ENCODE data around the gene TYW1.

DNA sequence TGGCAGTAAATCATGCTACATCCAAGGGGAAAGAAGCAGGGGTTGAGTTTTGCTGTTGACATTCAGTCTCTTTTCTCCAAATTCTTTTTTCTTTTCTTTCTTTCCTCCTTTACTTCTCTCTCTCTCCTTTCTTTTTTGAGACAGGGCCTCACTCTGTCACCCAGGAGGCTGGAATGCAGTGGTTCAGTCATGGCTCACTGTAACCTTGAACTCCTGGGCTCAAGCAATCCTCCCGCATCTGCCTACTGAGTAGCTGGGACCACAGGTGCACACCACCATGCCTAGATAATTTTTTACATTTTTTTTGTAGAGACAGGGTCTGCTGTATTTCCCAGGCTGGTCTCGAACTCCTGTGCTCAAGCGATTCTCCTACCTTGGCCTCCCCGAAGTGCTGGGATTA lies 36.4 kb upstream of the TYW1 start:
- TF ChIP-seq, protein P1, sequence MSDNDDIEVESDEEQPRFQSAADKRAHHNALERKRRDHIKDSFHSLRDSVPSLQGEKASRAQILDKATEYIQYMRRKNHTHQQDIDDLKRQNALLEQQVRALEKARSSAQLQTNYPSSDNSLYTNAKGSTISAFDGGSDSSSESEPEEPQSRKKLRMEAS (IDR thresholded peaks at IDR 0.05): no peak
- TF ChIP-seq NFIC (IDR thresholded peaks at IDR 0.05) (no peak), EP300 (IDR thresholded peaks at IDR 0.05; ENCODE audit: borderline replicate concordance) (no peak), ZBTB7A (IDR thresholded peaks at IDR 0.05; ENCODE audit: low read depth) (no peak), CREB1 (IDR thresholded peaks at IDR 0.05; ENCODE audit: low read depth) (no peak), EGR1 (IDR thresholded peaks at IDR 0.05) (no peak), TAF1 (IDR thresholded peaks at IDR 0.05; ENCODE audit: low read depth) (no peak), TCF12 (IDR thresholded peaks at IDR 0.05; ENCODE audit: low read depth) (no peak), CEBPB (IDR thresholded peaks at IDR 0.05) (no peak), RAD21 (IDR thresholded peaks at IDR 0.05; ENCODE audit: low read depth) (no peak), YY1 (IDR thresholded peaks at IDR 0.05; ENCODE audit: low read depth) (no peak)
- TF ChIP-seq, protein P2, sequence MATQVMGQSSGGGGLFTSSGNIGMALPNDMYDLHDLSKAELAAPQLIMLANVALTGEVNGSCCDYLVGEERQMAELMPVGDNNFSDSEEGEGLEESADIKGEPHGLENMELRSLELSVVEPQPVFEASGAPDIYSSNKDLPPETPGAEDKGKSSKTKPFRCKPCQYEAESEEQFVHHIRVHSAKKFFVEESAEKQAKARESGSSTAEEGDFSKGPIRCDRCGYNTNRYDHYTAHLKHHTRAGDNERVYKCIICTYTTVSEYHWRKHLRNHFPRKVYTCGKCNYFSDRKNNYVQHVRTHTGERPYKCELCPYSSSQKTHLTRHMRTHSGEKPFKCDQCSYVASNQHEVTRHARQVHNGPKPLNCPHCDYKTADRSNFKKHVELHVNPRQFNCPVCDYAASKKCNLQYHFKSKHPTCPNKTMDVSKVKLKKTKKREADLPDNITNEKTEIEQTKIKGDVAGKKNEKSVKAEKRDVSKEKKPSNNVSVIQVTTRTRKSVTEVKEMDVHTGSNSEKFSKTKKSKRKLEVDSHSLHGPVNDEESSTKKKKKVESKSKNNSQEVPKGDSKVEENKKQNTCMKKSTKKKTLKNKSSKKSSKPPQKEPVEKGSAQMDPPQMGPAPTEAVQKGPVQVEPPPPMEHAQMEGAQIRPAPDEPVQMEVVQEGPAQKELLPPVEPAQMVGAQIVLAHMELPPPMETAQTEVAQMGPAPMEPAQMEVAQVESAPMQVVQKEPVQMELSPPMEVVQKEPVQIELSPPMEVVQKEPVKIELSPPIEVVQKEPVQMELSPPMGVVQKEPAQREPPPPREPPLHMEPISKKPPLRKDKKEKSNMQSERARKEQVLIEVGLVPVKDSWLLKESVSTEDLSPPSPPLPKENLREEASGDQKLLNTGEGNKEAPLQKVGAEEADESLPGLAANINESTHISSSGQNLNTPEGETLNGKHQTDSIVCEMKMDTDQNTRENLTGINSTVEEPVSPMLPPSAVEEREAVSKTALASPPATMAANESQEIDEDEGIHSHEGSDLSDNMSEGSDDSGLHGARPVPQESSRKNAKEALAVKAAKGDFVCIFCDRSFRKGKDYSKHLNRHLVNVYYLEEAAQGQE (IDR thresholded peaks at IDR 0.05; ENCODE audit: low read depth): no peak
